HG03432 (cell line): ENCODE data around the gene GPD1L.
A peak's percentile ranks its signal among the peaks of the same experiment; 100 is the strongest.
"Not testable (repeated sequence)": the region's sequence is repeated elsewhere in the genome, so short reads cannot be mapped to it uniquely, and the experiment has no call there.

Source experiments
- ATAC-seq: cut with Tn5 transposase; IDR thresholded peaks from one replicate; pipeline ENCODE4 v1.9.1; 2021; ENCODE audit warnings: mild to moderate bottlenecking, moderate library complexity; ENCODE audit not compliant: unreplicated experiment

The GPD1L gene

DNA sequence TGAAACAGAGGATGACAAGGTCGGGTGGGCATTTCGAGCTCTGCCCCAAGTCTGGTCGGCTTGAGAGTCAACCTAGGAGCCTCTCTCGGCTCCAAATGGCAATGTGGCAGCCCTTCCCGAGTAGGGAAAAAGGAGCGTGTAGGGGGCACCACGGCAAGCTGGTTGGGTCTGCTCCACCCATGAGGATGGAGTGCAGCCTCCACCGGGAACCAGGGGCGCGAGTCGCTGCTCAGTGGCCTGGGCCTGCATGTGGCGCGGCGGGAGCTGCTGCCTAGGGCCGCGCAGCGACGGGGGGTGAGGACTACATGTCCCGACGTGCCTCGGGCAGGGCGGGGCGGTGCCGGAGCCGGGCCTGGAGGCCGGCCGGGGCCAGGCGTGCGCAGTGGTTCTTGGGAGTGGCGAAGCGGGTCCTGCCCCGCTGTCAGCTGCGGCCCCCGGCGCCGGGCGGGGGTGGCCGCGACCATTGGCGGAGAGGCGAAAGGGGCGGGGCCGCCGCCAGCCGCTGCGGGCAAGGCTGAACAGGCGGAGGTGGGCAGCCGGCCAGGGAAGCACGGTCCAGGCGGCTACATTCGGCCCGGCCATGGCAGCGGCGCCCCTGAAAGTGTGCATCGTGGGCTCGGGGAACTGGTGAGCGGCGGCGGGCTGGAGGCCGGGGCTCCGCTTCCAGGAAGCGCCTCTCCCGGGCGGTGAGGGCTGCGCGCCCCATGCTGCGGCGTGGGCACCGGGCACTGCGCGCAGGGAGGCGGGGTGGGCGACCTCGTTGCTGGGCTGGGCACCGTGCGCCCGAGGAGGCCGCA, at the start of gene GPD1L:
Gene GPD1L (plus strand): TSS at position 489 of the 797 bp plus-strand sequence. CDS start 92 bp downstream, at position 581.
- peak; percentile 99 for ATAC-seq

GRCh38 chr3:32058465-32058864, 48.0 kb upstream of the GPD1L start:
- not testable (repeated sequence) for ATAC-seq

- no peak for ATAC-seq
Observed at GRCh38 chr3:32062950-32063582, 43.4 kb upstream of the GPD1L start.

DNA sequence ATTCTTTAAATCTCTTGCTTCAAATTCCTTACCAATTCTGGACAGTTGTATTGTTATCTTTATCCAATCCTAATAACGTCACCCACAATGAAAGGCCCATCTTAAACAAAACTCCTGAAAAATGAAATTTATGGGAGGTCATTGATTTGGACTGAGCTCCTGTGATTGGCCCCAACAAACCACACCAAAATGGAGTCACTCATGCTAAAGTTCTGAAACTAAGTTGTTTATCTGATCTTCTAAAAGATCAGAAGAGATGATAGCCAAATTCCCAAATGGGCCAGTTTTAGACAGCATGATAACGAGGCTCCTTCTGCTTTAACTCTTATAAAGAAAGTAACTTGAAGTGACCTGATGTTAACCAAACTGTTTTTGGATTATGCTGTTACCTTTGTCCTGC, 39.7 kb upstream of the GPD1L start:
- ATAC-seq, result no peak

- not testable (repeated sequence) for ATAC-seq
Observed at GRCh38 chr3:32074194-32074593, 32.2 kb upstream of the GPD1L start.

DNA sequence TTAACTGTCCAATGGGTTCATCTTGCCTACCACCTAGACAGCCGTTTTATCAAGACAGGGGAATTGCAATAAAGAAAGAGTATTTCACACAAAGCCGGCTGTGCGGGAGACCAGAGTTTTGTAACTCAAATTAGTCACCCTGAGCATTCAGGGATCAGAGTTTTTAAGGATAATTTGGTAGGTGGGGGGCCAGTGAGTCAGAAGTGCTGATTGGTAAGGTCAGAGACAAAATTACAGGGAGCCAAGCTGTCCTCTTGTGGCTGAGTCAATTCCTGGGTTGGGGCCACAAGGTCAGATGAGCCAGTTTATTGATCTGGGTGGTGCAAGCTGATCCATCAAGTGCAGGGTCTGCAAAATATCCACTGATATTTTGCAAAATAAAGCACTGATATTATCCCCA, 29.9 kb upstream of the GPD1L start:
- no peak for ATAC-seq

- ATAC-seq, result no peak
Observed at GRCh38 chr3:32077260-32078084, 28.9 kb upstream of the GPD1L start.

GRCh38 chr3:32078085-32078634, 28.3 kb upstream of the GPD1L start:
- no peak for ATAC-seq

GRCh38 chr3:32078864-32079263, 27.6 kb upstream of the GPD1L start:
- ATAC-seq, result no peak

DNA sequence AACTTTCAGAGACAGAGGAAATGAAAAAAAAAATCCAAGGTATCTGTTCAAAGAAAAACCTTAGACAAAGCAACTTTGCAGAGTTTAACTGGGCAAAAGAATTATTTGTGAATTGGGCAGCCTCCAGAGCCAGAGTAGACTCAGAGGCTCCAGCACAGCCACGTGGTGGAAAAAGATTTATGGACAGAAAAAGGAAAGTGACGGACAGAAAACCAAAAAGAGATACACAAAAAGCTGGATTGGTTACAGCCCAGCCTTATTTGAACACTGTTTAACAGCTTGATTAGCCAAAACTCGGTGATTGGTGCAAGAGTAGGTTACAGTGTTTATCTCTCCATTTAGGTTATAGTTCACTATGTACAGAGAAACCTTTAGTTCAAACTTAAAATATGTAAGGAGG, 23.7 kb upstream of the GPD1L start:
- no peak for ATAC-seq

DNA sequence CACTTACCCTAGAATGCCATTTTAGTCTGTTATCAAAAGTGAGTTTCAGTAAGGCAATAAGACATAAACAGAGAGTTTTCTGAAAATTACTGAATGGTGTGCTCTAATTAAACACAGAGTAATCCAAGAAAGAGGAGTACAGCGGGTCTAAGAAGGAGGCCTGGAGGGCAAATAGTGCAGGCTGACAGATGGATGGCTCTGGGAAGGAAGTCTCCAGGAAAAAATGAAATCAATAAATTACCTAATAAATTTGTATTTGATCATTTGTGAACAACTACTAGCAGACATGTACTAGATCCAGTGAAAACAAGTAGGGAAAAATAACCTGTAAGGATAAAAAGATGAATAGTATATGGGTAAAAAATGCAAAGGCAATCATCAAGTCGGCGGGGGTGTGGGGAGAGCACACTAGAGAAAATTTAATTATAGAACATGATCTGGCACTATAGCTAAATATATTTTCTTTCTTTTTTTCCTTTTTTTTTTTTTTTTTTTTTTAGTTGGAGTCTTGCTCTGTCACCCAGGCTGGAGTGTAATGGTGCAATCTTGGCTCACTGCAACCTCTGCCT, 22.6 kb upstream of the GPD1L start:
- no peak for ATAC-seq

DNA sequence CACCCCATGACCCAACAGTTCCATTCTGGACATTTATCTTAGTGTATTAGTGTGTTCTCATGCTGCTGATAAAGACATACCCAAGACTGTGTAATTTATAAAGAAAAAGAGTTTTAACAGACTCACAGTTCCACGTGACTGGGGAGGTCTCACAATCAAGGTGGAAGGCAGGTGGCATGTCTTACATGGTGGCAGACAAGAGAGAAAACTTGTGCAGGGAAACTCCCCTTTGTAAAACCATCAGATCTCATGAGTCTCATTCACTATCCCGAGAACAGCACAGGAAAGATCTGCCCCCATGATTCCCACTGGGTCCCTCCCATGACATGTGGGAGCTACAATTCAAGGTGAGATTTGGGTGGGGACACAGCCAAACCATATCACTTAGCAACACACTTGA, 21.6 kb upstream of the GPD1L start:
- ATAC-seq, result no peak

GRCh38 chr3:32086464-32086863, 20.0 kb upstream of the GPD1L start:
- no peak for ATAC-seq

DNA sequence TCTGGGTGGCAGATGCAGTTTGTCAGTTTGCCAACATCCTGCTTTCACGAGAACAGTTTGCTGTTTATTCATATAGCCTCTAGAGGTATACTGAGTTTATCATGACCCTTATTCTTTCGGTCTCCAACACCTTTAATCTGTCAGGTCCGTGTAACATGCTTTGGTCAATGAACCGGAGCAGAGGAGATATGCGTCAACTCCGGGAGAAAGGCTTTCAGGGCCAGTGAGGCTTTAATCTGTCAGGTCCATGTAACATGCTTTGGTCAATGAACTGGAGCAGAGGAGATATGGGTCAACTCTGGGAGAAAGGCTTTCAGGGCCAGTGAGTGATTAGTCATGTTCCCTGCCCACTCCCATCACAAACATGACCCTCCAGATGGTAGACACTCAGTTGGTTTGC, 16.9 kb upstream of the GPD1L start:
- no peak for ATAC-seq

DNA sequence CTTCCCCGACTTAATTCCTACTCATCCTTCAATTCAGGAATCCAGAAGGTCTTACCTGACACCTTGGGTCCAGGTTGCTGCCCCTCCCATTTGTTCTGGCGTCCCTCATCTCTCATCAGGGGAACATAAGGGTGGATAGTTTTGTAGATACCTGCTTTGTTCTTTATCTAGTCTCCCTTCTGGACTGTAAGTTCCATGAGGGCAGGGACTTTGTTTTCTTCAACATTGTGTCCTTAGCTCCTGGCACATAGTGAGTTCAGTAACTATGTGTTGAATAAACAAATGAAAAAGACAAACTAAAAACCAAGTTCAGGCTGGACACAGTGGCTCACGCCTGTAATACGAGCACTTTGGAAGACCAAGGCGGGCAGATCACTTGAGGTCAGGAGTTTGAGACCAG, 13.2 kb upstream of the GPD1L start:
- no peak for ATAC-seq

DNA sequence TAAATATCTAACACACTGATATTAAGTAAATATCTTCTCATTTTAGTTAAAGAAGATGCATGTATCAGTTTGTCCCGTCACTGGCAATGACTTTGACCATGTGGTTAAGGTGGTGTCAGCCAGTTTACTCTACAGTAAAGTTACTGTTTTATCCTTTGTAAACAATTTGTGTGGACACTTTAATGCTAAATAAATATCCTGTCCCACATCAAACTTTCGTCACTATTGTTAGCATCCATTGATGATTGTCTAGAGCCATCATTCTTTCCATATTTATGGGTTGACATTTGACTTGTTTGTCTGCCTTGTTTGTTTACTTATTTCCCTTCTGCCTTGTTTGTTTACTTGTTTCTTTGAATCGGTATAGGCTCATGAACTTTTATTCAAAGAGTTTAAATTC, 11.0 kb upstream of the GPD1L start:
- no peak for ATAC-seq

GRCh38 chr3:32097768-32098167, 8.7 kb upstream of the GPD1L start:
- peak; percentile 58 for ATAC-seq

GRCh38 chr3:32098528-32098927, 7.9 kb upstream of the GPD1L start:
- no peak for ATAC-seq

DNA sequence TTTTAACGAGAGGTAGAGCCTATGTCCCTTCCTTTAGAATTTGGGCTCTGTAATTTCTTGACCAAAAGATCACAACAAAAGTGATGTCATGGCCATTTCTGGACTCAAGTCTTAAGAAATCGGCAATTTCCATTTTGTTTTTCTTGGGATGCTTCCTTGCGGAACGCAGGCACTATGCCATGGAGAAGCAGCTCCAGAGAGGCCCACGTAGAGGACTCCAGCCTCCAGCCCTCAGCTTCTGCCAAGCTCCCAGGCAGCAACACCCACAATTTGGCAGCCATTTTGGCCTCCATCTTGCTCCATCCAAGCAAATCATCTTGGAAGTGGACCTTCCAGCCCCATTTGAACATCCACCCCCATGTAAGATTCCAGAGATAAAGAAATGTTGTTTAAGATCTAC, 6.0 kb upstream of the GPD1L start:
- no peak for ATAC-seq

DNA sequence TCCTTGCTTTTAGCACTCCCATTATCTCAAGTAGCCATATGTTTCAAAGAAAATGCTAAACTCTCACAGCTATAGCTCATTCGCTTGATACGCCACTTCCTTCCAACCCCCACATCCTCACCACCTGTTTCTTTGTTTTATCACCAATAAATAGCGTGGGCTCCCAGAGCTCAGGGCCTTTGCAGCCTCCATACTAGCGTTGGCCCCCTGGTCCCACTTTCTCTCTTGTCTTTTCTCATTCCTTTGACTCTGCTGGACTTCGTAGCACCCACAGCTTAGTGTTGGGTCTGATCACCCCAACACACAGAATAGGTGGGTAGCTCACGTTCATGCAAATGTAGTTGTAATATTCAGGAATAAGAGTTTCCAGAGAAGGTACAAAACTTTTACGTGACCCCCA, 4.1 kb upstream of the GPD1L start:
- ATAC-seq, result no peak

DNA sequence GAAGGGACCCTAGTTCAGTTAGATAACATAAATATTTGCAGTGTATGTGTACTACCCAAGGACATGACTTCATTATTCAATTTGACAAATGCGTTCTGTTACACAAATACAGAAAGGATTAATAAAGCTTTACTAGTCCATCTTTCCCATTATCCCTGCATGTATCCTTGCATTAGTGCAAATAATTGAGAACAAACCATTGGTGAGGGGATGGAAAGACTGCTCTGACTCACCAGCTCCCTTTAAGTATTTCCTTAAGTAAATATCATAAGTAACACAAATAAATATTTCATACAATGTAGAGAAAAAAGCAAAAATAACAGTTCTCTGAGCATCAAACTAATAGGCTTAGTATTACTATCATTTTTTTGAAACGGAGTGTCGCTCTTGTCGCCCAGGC, 1.9 kb upstream of the GPD1L start:
- no peak for ATAC-seq
